GM12878 (cell line): ENCODE measurements around the gene THBS3. TPM values are rescaled to one million over a fixed set of nuclear protein-coding genes. Genes with fewer than 3 reads are reported as not detected.
"Not testable (repeated sequence)": the region's sequence is repeated elsewhere in the genome, so short reads cannot be mapped to it uniquely, and the experiment has no call there.

ENCODE experiments used
- ATAC-seq: fragments of 200-7000 bp; cut with Tn5 transposase; 3 replicates; pipeline ENCODE4 v1.9.1; 2020; ENCODE audit warnings: mild to moderate bottlenecking, moderate library complexity
- BruUV-seq: library from RNA; stranded (reverse); fragments of 400-500 nt; replicated peaks from 2 replicates; lab custom pipeline; 2021; lab: Mats Ljungman, UMichigan
- CTCF ChIA-PET: fragments of 300-600 bp; sonication (Branson Sonifier 250); formaldehyde crosslinking; extraction: SDS; loops from one replicate; lab custom pipeline; 2021; ENCODE audit warnings: inconsistent platforms; lab: Yijun Ruan, JAX
- POLR2A ChIA-PET: fragments of 350-600 bp; formaldehyde crosslinking; extraction: SDS; loops from one replicate; lab custom pipeline; 2021; ENCODE audit warnings: inconsistent platforms; lab: Charles Lee
- RAD21 ChIA-PET: fragments of 300-600 bp; sonication (Branson Sonifier 250); formaldehyde crosslinking; loops from one replicate; lab custom pipeline; 2023; ENCODE audit warnings: antibody characterized with exemption; ENCODE audit not compliant: unreplicated experiment; lab: Charles Lee
- SMC1A ChIA-PET: fragments of 300-600 bp; sonication (Branson Sonifier 250); formaldehyde crosslinking; loops from one replicate; lab custom pipeline; 2023; ENCODE audit not compliant: unreplicated experiment, uncharacterized antibody; lab: Charles Lee
- DNase-seq: peaks from one replicate; pipeline ENCODE4 v3.0.0-alpha.2; 2011; ENCODE audit warnings: low read depth, low spot score
- FAIRE-seq: peaks from 3 replicates; lab custom pipeline; 2011; peaks lifted over from hg19 to GRCh38; lab: Jason Lieb, UNC
- H2AFZ ChIP-seq: 2 replicates; pipeline ENCODE4 v1.6.0; 2011; ENCODE audit warnings: low read depth, low read length, control low read depth; ENCODE audit not compliant: control insufficient read depth
- H3K27ac ChIP-seq: 2 replicates; pipeline ENCODE4 v1.5.1; 2011; ENCODE audit warnings: control low read depth; ENCODE audit not compliant: control insufficient read depth, insufficient read depth
- H3K27me3 ChIP-seq, 2 experiments: replicated peaks in 1 of 2; 2 replicates each; pipeline versions ENCODE4 v1.6.0 to v1.6.1; 2011; ENCODE audit warnings: low read length in 1 of 2; ENCODE audit not compliant: control insufficient read depth in 2 of 2, insufficient read depth in 2 of 2
- H3K36me3 ChIP-seq, 2 experiments: 2 replicates each; pipeline ENCODE4 v1.5.1; 2011; ENCODE audit warnings: low read length in 1 of 2; ENCODE audit not compliant: control insufficient read depth in 2 of 2, insufficient read depth in 2 of 2
- H3K4me1 ChIP-seq: 2 replicates; pipeline ENCODE4 v1.6.1; 2011; ENCODE audit warnings: mild to moderate bottlenecking, low read length, moderate library complexity, mixed read lengths; ENCODE audit not compliant: control insufficient read depth, insufficient read depth
- H3K4me2 ChIP-seq: 2 replicates; pipeline ENCODE4 v1.6.0; 2011; ENCODE audit warnings: control low read depth; ENCODE audit not compliant: control insufficient read depth, insufficient read depth
- H3K4me3 ChIP-seq: fragments of 200-600 bp; sonication (generic); 2 replicates; pipeline ENCODE4 v1.5.1; 2016
- H3K79me2 ChIP-seq: 2 replicates; pipeline ENCODE4 v1.6.0; 2011; ENCODE audit warnings: low read length; ENCODE audit not compliant: control insufficient read depth, insufficient read depth
- H3K9ac ChIP-seq: 2 replicates; pipeline ENCODE4 v1.8.0; 2011; ENCODE audit warnings: low read length, control low read depth, mixed read lengths; ENCODE audit not compliant: control insufficient read depth, insufficient read depth
- H3K9me3 ChIP-seq: replicated peaks from 3 replicates; pipeline ENCODE4 v1.5.1; 2011; ENCODE audit warnings: mild to moderate bottlenecking, low read length; ENCODE audit not compliant: control insufficient read depth, insufficient read depth
- H4K20me1 ChIP-seq: 2 replicates; pipeline ENCODE4 v1.6.0; 2011; ENCODE audit not compliant: control insufficient read depth, insufficient read depth
- WGBS: methylation state at CpG from one replicate; pipeline ENCODE4 v1.1.6; 2016; ENCODE audit warnings: low lambda C conversion rate; ENCODE audit not compliant: insufficient replicate concordance, insufficient coverage; ENCODE audit errors: missing lambda C conversion rate; 5-methylcytosine and 5-hydroxymethylcytosine counted together
- in situ Hi-C: fragments of 300-500 bp; cut with MboI; formaldehyde crosslinking; loops from 9 replicates; pipeline ENCODE4 v1.14.3; 2018; ENCODE audit warnings: mixed read lengths
- intact Hi-C: fragments of 100-400 bp; cut with micrococcal nuclease; formaldehyde crosslinking; loops from one replicate; pipeline ENCODE4 v1.14.2; 2022; ENCODE audit not compliant: unreplicated experiment
- polyA plus RNA-seq, 11 experiments: library from polyadenylated mRNA; depleted of rRNA in 4 of 11; unstranded in 6 of 11; stranded (reverse) in 5 of 11; fragments of >200 nt; fragmentation: Nextera tagmentation in 4 of 11; fragmentation: Illumina TruSeq in 1 of 11; extraction: Ambion mirVana in 4 of 11; extraction: Trizol in 1 of 11; gene quantifications; 1 replicate in 1 of 11; 2 replicates in 10 of 11; pipeline versions ENCODE4 v1.2.1 to v1.2.3, GENCODE V29; 2011 to 2016; ENCODE audit warnings: inconsistent platforms in 2 of 11, missing spikeins in 2 of 11, low read depth in 1 of 11
- total RNA-seq, 4 experiments: library from RNA; depleted of rRNA in 3 of 4; stranded (reverse); fragments of >200 nt in 3 of 4; fragmentation: Illumina TruSeq in 1 of 4; extraction: Trizol in 1 of 4; gene quantifications; 2 replicates each; pipeline versions ENCODE4 v1.2.1 to v1.2.3, GENCODE V29; 2013 to 2021

Gene THBS3
- total and polyA plus RNA-seq, 10 of the 15 experiments (the other 5 are each of a cell fraction or from before 2014, with no cell fraction given), result 0.66 to 3.6 (median 2.0) TPM

- POLR2A ChIA-PET, FAIRE-seq, RAD21 ChIA-PET, H2AFZ ChIP-seq, H3K27me3 ChIP-seq, H3K9ac ChIP-seq, H4K20me1 ChIP-seq, intact Hi-C loops, in situ Hi-C loops, H3K27ac ChIP-seq, H3K4me2 ChIP-seq, H3K9me3 ChIP-seq, H3K36me3 ChIP-seq, H3K4me1 ChIP-seq, BruUV-seq, SMC1A ChIA-PET, H3K4me3 ChIP-seq, DNase-seq, H3K79me2 ChIP-seq, CTCF ChIA-PET: not testable (repeated sequence)
- 80% methylated on average over 1 of the region's 5 CpGs for WGBS
- peak; percentile 18; the same call in 1 of the 3 replicates for ATAC-seq
Observed at GRCh38 chr1:155233502-155233901, 25.8 kb upstream of the THBS3 start.

- CTCF ChIA-PET, ATAC-seq, H3K4me2 ChIP-seq: not testable (repeated sequence)
Observed at GRCh38 chr1:155232001-155232978, 24.6 kb upstream of the THBS3 start.

GRCh38 chr1:155231302-155231701 is 23.6 kb upstream of the THBS3 start:
- H4K20me1 ChIP-seq, SMC1A ChIA-PET, RAD21 ChIA-PET, H3K27me3 ChIP-seq, H3K9ac ChIP-seq, BruUV-seq, in situ Hi-C loops, H3K4me2 ChIP-seq, H3K4me3 ChIP-seq, POLR2A ChIA-PET, H3K4me1 ChIP-seq, H2AFZ ChIP-seq, H3K36me3 ChIP-seq, H3K27ac ChIP-seq, FAIRE-seq, intact Hi-C loops, DNase-seq, H3K9me3 ChIP-seq, ATAC-seq: not testable (repeated sequence)
- WGBS, result 51% methylated on average over 3 of the region's 3 CpGs
- H3K79me2 ChIP-seq, result peaks cover 13% of the 10 kb centered on the region
- CTCF ChIA-PET, result interaction anchor here (0.7 kb wide), 1 partner anchor 18 kb away, joined by 3 read pairs; no protein-coding TSS in a partner anchor

More at GRCh38 chr1:155232001-155232978, 24.6 kb upstream of the THBS3 start:
- POLR2A ChIA-PET, H3K27ac ChIP-seq, H3K27me3 ChIP-seq, FAIRE-seq, H3K9me3 ChIP-seq, SMC1A ChIA-PET, H3K9ac ChIP-seq, H2AFZ ChIP-seq, H3K79me2 ChIP-seq, in situ Hi-C loops, RAD21 ChIA-PET, H3K4me1 ChIP-seq, H3K4me3 ChIP-seq, H3K36me3 ChIP-seq, BruUV-seq, H4K20me1 ChIP-seq, intact Hi-C loops, DNase-seq: not testable (repeated sequence)
- 74% methylated on average over 13 of the region's 13 CpGs for whole genome bisulfite sequencing
